ENCODE results near the gene GDPD5.

GRCh38 chr11:75549370-75549958, 23.7 kb upstream of the GDPD5 start:
- TF ChIP-seq CTCF (IDR thresholded peaks at IDR 0.05) = no peak
- no peak for TF ChIP-seq POLR2A (IDR thresholded peaks at IDR 0.05)

Measured in uterus (tissue), 2 donors.